ES-I3 (cell line): Measurements from ENCODE around the gene RAD51B.

Source experiments
- H3K36me3 ChIP-seq: 2 replicates; pipeline ENCODE4 v1.6.1; 2013; ENCODE audit warnings: mild to moderate bottlenecking, low read length, control low read depth, moderate library complexity; ENCODE audit not compliant: insufficient read depth
- H3K4me1 ChIP-seq: 2 replicates; pipeline ENCODE4 v1.6.1; 2013; ENCODE audit warnings: mild to moderate bottlenecking, control low read depth, low read length; ENCODE audit not compliant: insufficient read depth
- H3K9ac ChIP-seq: 2 replicates; pipeline ENCODE4 v1.6.1; 2013; ENCODE audit warnings: low read depth, mild to moderate bottlenecking, low read length, moderate library complexity
- H3K9me3 ChIP-seq: 2 replicates; pipeline ENCODE4 v1.6.1; 2013; ENCODE audit warnings: mild to moderate bottlenecking, low read length, moderate library complexity; ENCODE audit not compliant: control insufficient read depth, insufficient read depth

The RAD51B gene

DNA sequence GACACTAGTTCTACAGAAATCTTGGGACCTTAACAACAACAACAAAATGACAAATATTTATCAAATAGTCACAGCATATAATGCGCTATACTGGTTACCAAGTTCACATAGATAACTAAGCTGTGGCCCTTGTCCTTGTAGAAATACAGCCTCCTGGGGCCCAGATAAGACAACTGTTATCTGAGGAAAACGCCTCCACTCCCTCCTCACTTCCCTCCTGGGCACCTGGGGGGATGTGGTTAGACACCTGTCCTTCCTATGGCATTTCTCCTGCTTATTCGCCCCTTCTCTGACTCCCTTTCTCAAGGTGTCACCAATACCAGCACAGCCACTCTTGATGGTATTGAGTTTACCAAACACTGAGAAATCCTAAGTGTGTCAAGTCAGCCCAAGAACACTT lies 419.4 kb downstream of the RAD51B start:
- 0 out of 2 replicates have a peak, but pooled peaks cover 7% of the 10 kb centered on the region for H3K4me1 ChIP-seq
- H3K9me3 ChIP-seq = no peaks in the 10 kb centered on the region
- H3K36me3 ChIP-seq = no peaks in the 10 kb centered on the region

GRCh38 chr14:68239988-68240771 lies 420.6 kb downstream of the RAD51B start:
- Histone ChIP-seq H3K4me1 (0 out of 2 replicates have a peak, but pooled peaks cover 8% of the 10 kb centered on the region), H3K36me3 (no peaks in the 10 kb centered on the region), H3K9me3 (no peaks in the 10 kb centered on the region), H3K9ac (no peak overlapping the region)

More for the DNA sequence above, 419.4 kb downstream of the RAD51B start:
- no peak overlapping the region for H3K9ac ChIP-seq

DNA sequence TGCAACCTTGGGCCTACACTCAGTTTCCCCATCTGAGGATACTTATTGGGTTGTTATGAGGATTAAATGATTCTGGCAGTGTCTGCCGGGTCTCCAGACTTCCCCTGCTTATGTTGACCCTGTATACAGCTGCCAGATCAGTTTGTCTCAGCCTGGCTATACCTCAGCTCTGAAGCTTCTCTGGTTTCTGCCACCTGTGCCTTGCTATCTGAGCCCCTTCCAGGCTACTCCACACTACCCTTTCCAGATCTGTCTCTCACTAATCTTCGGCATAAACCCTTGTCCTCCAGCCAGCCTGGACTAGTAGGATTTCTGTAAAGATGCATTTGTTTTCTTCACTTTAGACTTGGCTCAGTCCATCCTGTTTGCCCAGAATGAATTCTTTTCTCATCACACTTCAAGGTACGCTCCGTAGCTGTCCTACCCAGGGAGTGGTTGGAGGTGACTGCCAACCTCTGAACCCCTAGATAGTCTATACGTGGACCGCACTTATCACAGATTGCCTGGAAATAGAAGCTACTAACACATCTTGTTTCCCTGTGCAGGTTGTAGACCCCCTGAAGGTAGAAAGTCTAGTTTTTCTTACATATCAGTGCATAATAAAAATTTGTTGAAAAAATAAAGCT lies 422.4 kb downstream of the RAD51B start:
- Histone ChIP-seq H3K36me3 (no peaks in the 10 kb centered on the region), H3K9ac (no peak overlapping the region), H3K4me1 (peaks cover 23% of the 10 kb centered on the region), H3K9me3 (no peaks in the 10 kb centered on the region)

GRCh38 chr14:68243450-68244010 lies 424.0 kb downstream of the RAD51B start:
- Histone ChIP-seq H3K9ac (no peak overlapping the region), H3K9me3 (no peaks in the 10 kb centered on the region), H3K36me3 (no peaks in the 10 kb centered on the region), H3K4me1 (peaks cover 38% of the 10 kb centered on the region)

GRCh38 chr14:68244262-68244980 lies 424.8 kb downstream of the RAD51B start:
- Histone ChIP-seq H3K9ac (no peak overlapping the region), H3K36me3 (no peaks in the 10 kb centered on the region), H3K9me3 (no peaks in the 10 kb centered on the region), H3K4me1 (peaks cover 47% of the 10 kb centered on the region)

- Histone ChIP-seq H3K4me1 (peaks cover 55% of the 10 kb centered on the region), H3K9ac (no peak overlapping the region), H3K9me3 (no peaks in the 10 kb centered on the region), H3K36me3 (no peaks in the 10 kb centered on the region)
Measured at GRCh38 chr14:68245146-68246073, 425.8 kb downstream of the RAD51B start.

DNA sequence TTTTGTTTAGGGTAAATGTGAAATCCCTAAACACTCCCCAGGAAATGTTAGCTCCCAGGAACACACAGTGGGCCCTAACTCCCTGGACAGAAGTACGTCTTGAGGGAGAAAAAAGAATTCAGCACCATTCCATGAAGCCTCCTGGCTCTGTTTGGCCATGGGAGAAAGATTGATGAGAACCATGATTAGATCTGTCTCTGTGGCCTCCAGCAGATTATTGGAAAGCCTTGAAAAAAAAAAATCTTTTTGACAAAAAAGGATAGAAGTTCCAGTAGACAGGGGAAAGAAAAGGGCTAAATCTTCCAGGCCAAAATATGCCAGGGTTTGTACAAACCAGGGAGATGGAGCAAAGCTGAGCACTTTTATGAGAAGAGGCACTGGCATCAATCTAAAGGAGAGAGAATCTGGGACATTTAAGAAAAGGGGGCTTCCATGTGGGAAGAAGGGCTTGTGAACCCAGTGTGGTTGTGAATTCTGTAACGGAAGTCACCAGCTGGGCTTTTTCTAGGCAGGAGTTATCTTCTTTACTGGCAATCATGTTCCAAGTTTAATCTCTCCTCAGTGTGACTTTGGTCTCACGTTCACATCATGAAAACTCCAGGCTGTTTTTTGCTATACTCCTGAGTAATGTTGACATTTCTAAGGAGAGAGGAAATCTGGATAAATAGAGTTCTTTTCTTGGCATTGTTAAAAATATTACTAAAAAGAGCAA lies 426.7 kb downstream of the RAD51B start:
- H3K9ac ChIP-seq = no peak overlapping the region
- no peaks in the 10 kb centered on the region for H3K9me3 ChIP-seq
- H3K4me1 ChIP-seq = peaks cover 63% of the 10 kb centered on the region
- H3K36me3 ChIP-seq = no peaks in the 10 kb centered on the region

DNA sequence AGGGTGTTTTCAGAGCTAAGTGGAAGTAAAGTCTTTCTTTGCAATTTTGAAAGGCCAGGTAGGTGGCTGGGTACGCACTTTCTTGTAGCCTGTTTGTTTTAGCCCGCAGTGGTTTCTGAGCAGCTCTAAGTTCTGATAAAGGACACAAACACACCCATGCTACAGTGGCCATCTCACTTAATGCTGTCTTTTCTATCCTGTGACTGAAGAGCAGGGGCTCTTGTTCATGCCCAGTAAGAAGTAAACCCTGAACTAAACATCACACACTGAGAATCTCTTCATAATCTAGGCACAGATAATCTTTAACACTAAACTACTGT lies 427.2 kb downstream of the RAD51B start:
- Histone ChIP-seq H3K9me3 (no peaks in the 10 kb centered on the region), H3K9ac (no peak overlapping the region), H3K4me1 (peaks cover 68% of the 10 kb centered on the region)

DNA sequence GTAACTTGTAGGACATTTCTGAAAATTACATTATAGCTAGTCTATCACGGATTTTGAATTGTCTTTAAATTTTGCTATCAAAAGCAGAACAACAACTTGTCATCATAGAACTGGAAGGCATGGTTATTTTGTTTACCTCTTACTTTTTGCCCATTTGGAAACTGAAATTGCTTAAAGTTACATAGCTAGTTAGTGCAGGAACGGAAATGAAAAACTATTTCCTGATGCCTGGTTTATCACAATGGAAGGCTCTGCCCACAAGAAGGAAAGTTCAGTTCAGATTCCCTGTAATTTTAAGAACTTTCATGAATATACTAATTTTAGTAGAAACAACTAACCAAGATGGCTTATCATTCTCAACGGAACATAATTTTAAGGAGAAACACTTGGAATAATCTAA lies 427.7 kb downstream of the RAD51B start:
- H3K9ac ChIP-seq = no peak overlapping the region
- H3K9me3 ChIP-seq = no peaks in the 10 kb centered on the region
- H3K4me1 ChIP-seq = peaks cover 73% of the 10 kb centered on the region
- H3K36me3 ChIP-seq = no peaks in the 10 kb centered on the region

More for the DNA sequence above, 427.2 kb downstream of the RAD51B start:
- H3K36me3 ChIP-seq = no peaks in the 10 kb centered on the region

- Histone ChIP-seq H3K9me3 (no peaks in the 10 kb centered on the region), H3K4me1 (peaks cover 76% of the 10 kb centered on the region), H3K9ac (no peak overlapping the region)
Measured at GRCh38 chr14:68247676-68248268, 428.2 kb downstream of the RAD51B start.

DNA sequence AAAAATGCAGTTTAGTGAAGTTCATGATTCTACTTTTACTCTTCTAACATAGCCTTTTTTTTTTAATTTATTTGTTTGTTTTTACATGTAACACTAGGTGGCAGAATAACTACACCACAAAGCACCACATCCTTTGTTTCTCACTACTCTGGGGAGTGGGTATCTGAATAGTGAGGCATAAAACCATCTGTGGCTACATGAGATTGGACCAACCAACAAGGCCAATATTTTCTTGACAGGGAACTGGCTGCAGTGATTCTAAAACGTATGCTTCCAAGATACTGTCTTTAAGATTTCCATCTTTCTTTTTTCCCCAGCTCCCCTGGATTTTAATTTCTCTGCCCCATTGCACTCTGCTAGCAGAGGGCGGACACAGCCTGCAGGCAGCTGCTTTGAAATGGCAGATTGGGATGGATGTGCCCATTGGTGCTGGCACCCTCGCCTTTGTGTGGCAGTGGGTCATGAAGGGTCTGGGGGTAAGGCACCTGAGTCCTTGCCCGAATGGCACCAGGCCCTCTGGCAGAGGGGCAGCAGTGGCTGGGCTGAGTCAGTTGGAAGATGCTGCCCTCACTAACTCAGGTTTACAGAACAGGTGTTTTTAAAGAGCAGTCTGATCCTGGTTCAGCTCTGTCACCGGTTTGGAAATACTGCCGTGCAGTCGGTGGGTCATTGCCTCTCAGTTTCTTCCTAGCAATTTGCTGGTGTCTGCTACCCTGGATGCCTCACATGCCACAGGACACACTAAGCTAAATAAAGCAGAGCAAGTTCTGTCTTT lies 429.1 kb downstream of the RAD51B start:
- peaks cover 74% of the 10 kb centered on the region for H3K4me1 ChIP-seq
- no peak overlapping the region; the same call in 1 of the 2 replicates for H3K9ac ChIP-seq
- H3K36me3 ChIP-seq = no peaks in the 10 kb centered on the region
- H3K9me3 ChIP-seq = no peaks in the 10 kb centered on the region

More at GRCh38 chr14:68247676-68248268, 428.2 kb downstream of the RAD51B start:
- H3K36me3 ChIP-seq = no peaks in the 10 kb centered on the region

- H3K9me3 ChIP-seq = no peaks in the 10 kb centered on the region
- no peaks in the 10 kb centered on the region for H3K36me3 ChIP-seq
- no peak overlapping the region for H3K9ac ChIP-seq
- H3K4me1 ChIP-seq = peaks cover 78% of the 10 kb centered on the region
Measured at GRCh38 chr14:68249661-68250451, 430.3 kb downstream of the RAD51B start.
